HepG2 (cell line): Measurements from ENCODE around the gene DSTN. TPM values are rescaled to one million over a fixed set of nuclear protein-coding genes. Genes with fewer than 3 reads are reported as not detected.

Experiments
- ARNTL ChIP-seq: sonication (generic); formaldehyde crosslinking; IDR thresholded peaks from 2 replicates; pipeline ENCODE4 v1.4.0; 2020; ENCODE audit warnings: mild to moderate bottlenecking, missing genetic modification reagents
- E2F1 ChIP-seq: sonication (generic); formaldehyde crosslinking; IDR thresholded peaks from 2 replicates; pipeline ENCODE4 v1.5.0; 2020; ENCODE audit warnings: missing genetic modification reagents
- FLYWCH1 ChIP-seq: sonication (generic); formaldehyde crosslinking; IDR thresholded peaks from 2 replicates; pipeline ENCODE4 v1.8.1; 2023; ENCODE audit warnings: mild to moderate bottlenecking, missing genetic modification reagents
- GABPA ChIP-seq, 2 experiments: IDR thresholded peaks; 2 replicates each; pipeline ENCODE4 v1.6.1; 2011 to 2016; ENCODE audit warnings: low read depth in 2 of 2, low read length in 1 of 2, missing biosample characterization in 1 of 2, missing genetic modification characterization in 1 of 2
- GATAD2A ChIP-seq: IDR thresholded peaks from 2 replicates; pipeline ENCODE4 v1.6.1; 2016
- HDAC2 ChIP-seq: sonication (generic); formaldehyde crosslinking; IDR thresholded peaks from 2 replicates; pipeline ENCODE4 v1.4.0; 2020; ENCODE audit warnings: missing genetic modification reagents
- HOXA3 ChIP-seq: sonication (generic); formaldehyde crosslinking; IDR thresholded peaks from 2 replicates; pipeline ENCODE4 v1.5.0; 2020; ENCODE audit warnings: missing genetic modification reagents
- JUN ChIP-seq: sonication (generic); formaldehyde crosslinking; IDR thresholded peaks from 2 replicates; pipeline ENCODE4 v1.4.0; 2020; ENCODE audit warnings: mild to moderate bottlenecking, missing genetic modification reagents
- KLF12 ChIP-seq: sonication (generic); formaldehyde crosslinking; IDR thresholded peaks from 2 replicates; pipeline ENCODE4 v1.4.0; 2020; ENCODE audit warnings: missing genetic modification reagents, borderline replicate concordance
- NFYC ChIP-seq: IDR thresholded peaks from 2 replicates; pipeline ENCODE4 v1.6.1; 2016; ENCODE audit warnings: missing genetic modification reagents, missing compliant biosample characterization
- NONO ChIP-seq, 2 experiments: fragments of 450-650 bp in 1 of 2; sonication (generic) in 1 of 2; formaldehyde crosslinking in 1 of 2; IDR thresholded peaks in 1 of 2; conservative IDR thresholded peaks in 1 of 2; 2 replicates each; pipeline versions ENCODE4 v1.6.1 to v1.8.0; 2017 to 2022; ENCODE audit warnings: mild to moderate bottlenecking in 1 of 2, missing genetic modification reagents in 1 of 2, moderate library complexity in 1 of 2
- NR2C2 ChIP-seq: sonication (generic); formaldehyde crosslinking; IDR thresholded peaks from 2 replicates; pipeline ENCODE4 v1.4.0; 2020; ENCODE audit warnings: missing genetic modification reagents, mild to moderate bottlenecking, moderate library complexity, borderline replicate concordance
- NR3C1 ChIP-seq: sonication (generic); formaldehyde crosslinking; IDR thresholded peaks from 2 replicates; pipeline ENCODE4 v1.4.0; 2020; ENCODE audit warnings: missing genetic modification reagents
- ONECUT2 ChIP-seq: sonication (generic); formaldehyde crosslinking; IDR thresholded peaks from 2 replicates; pipeline ENCODE4 v1.4.0; 2020; ENCODE audit warnings: missing genetic modification reagents
- PRDM10 ChIP-seq: sonication (generic); formaldehyde crosslinking; IDR thresholded peaks from 2 replicates; pipeline ENCODE4 v1.4.0; 2020; ENCODE audit warnings: low read depth, missing genetic modification reagents
- RERE ChIP-seq: IDR thresholded peaks from 2 replicates; pipeline ENCODE4 v1.6.1; 2016; ENCODE audit warnings: low read depth, missing genetic modification reagents, missing compliant biosample characterization
- ZFP36 ChIP-seq: fragments of 150-350 bp; IDR thresholded peaks from 2 replicates; pipeline ENCODE4 v1.6.1; 2018; ENCODE audit warnings: borderline replicate concordance, low read length, low read depth; ENCODE audit not compliant: partially characterized antibody
- ZMYM4 ChIP-seq: sonication (generic); formaldehyde crosslinking; IDR thresholded peaks from 2 replicates; pipeline ENCODE4 v1.8.1; 2023; ENCODE audit warnings: mild to moderate bottlenecking, missing genetic modification reagents
- polyA plus RNA-seq, 8 experiments: library from polyadenylated mRNA; depleted of rRNA in 3 of 8; stranded (reverse) in 7 of 8; unstranded in 1 of 8; fragments of >200 nt; fragmentation: Illumina TruSeq in 4 of 8; extraction: Trizol in 4 of 8; gene quantifications; 2 replicates each; pipeline versions ENCODE4 v1.2.1 to v1.2.3, GENCODE V29; 2011 to 2016; ENCODE audit warnings: low read depth in 4 of 8, missing spikeins in 1 of 8, mixed read lengths in 1 of 8; ENCODE audit not compliant: insufficient read depth in 1 of 8
- total RNA-seq, 5 experiments: library from RNA; depleted of rRNA; stranded (reverse); fragments of >200 nt; fragmentation: Illumina TruSeq; extraction: Trizol; gene quantifications; 2 replicates each; pipeline ENCODE4 v1.2.3, GENCODE V29; 2016; ENCODE audit warnings: low read depth in 1 of 5

Gene DSTN
- total and polyA plus RNA-seq, 2 of the 13 experiments (the other 11 are each of a cell fraction or from before 2014, with no cell fraction given): 27.6 to 106 TPM

- TF ChIP-seq GABPA (IDR thresholded peaks at IDR 0.05; ENCODE audit: low read depth, low read length) (no peak), GABPA (CRISPR knock-in tag; IDR thresholded peaks at IDR 0.05; ENCODE audit: low read depth) (no peak), FLYWCH1 (CRISPR knock-in tag) (peak; percentile 68; the same call in 1 of the 2 replicates), PRDM10 (CRISPR knock-in tag) (peak; percentile 79), NONO (IDR thresholded peaks at IDR 0.05) (no peak), NONO (CRISPR knock-in tag; conservative IDR thresholded peaks at IDR 0.05) (peak; percentile 63), HDAC2 (peak; percentile 40; the same call in 1 of the 2 replicates), RERE (CRISPR knock-in tag) (no peak; the same call in 1 of the 2 replicates), ZMYM4 (0 out of 2 replicates have a peak, but pooled peaks have one; percentile 41), ONECUT2 (CRISPR knock-in tag) (no peak), E2F1 (CRISPR knock-in tag) (no peak; the same call in 1 of the 2 replicates), NR2C2 (CRISPR knock-in tag) (no peak), KLF12 (no peak; the same call in 1 of the 2 replicates), GATAD2A (no peak), JUN (CRISPR knock-in tag) (no peak), NR3C1 (CRISPR knock-in tag) (peak; percentile 87; the same call in 1 of the 2 replicates), ZFP36 (no peak), HOXA3 (CRISPR knock-in tag) (peak; percentile 74), NFYC (CRISPR knock-in tag) (peak; percentile 22; the same call in 1 of the 2 replicates), ARNTL (CRISPR knock-in tag) (0 out of 2 replicates have a peak, but pooled peaks have one; percentile 25)
Observed at GRCh38 chr20:17569616-17570346, at the start of gene DSTN (continued).
